ENCODE data around the gene RPL41. TPM values are rescaled to one million over a fixed set of nuclear protein-coding genes. Genes with fewer than 3 reads are reported as not detected.

RPL41 gene
- total RNA-seq, 1 experiment from 2014 or later, result 4,637 TPM

- no peaks in the 10 kb centered on the region for H3K27me3 Mint-ChIP-seq (ENCODE audit: low read depth)
- H3T11ph ChIP-seq (ENCODE audit: low read length), result no peak overlapping the region
- H2BK20ac ChIP-seq (ENCODE audit: low read depth, low read length, poor library complexity, severe bottlenecking), result no peak overlapping the region
- peaks cover 7% of the 10 kb centered on the region; the same call in 1 of the 2 replicates for H3K79me2 ChIP-seq (ENCODE audit: insufficient read depth, low read length)
- peaks cover 19 to 22% of the 10 kb centered on the region in 2 experiments for H3K4me1 Mint-ChIP-seq
- TF ChIP-seq CTCF (conservative IDR thresholded peaks at IDR 0.05), result peak; percentile 27; the same call in 2 of the 3 replicates
- no peak overlapping the region for H2BK5ac ChIP-seq (ENCODE audit: insufficient read length, low read length)
- no peak overlapping the region for H3K4ac ChIP-seq (ENCODE audit: low read depth, low read length)
- H4K20me1 ChIP-seq (ENCODE audit: control insufficient read depth, insufficient read depth, insufficient read length), result no peaks in the 10 kb centered on the region
- H3K27me3 ChIP-seq (ENCODE audit: insufficient read depth, low read length), result no peaks in the 10 kb centered on the region; the same call in 1 of the 2 replicates
- peak overlapping the region; percentile 66 for H3K18ac ChIP-seq (ENCODE audit: insufficient read length, low read depth, low read length)
- no peaks in the 10 kb centered on the region for H3K9me3 ChIP-seq (ENCODE audit: control insufficient read depth, low read depth, low read length)
- no peak overlapping the region for H4K8ac ChIP-seq (replicated peaks; ENCODE audit: insufficient read length, low read depth, low read length)
- no peak overlapping the region for H2BK12ac ChIP-seq (ENCODE audit: insufficient read length, low read depth, low read length)
- H3K4me1 ChIP-seq (ENCODE audit: insufficient read depth, low read length), result 0 out of 2 replicates have a peak, but pooled peaks cover 4% of the 10 kb centered on the region
- no CpG with 5 or more reads among the region's 20 CpGs for WGBS (ENCODE audit: extremely low coverage, insufficient read length, low lambda C conversion rate)
- H3K14ac ChIP-seq (ENCODE audit: insufficient read depth, low read length), result peak overlapping the region; percentile 74
- peak overlapping the region; percentile 0 for H4K91ac ChIP-seq (ENCODE audit: insufficient read length, low read depth, low read length)
- peak overlapping the region; percentile 82 for H3K9ac ChIP-seq (ENCODE audit: extremely low read depth, insufficient read length, low read length)
- H3K79me1 ChIP-seq (ENCODE audit: insufficient read depth, low read depth, low read length, poor library complexity, severe bottlenecking), result no peaks in the 10 kb centered on the region
- peak overlapping the region in 2 of 3 experiments; percentile 39 to 95; a peak in 5 of 7 replicates for H3K27ac Mint-ChIP-seq
- H3K9me3 Mint-ChIP-seq, result peaks cover 3% of the 10 kb centered on the region in 2 experiments; a peak in 4 of 5 replicates
- H3K27ac ChIP-seq (ENCODE audit: insufficient read length, low read depth, low read length), result no peak overlapping the region
- no peak overlapping the region for H4K5ac ChIP-seq (ENCODE audit: insufficient read length, low read depth, low read length)
- peak overlapping the region; percentile 57 for H3K4me2 ChIP-seq (ENCODE audit: insufficient read depth, insufficient read length, low read length)
- H2BK15ac ChIP-seq (ENCODE audit: low read depth, low read length), result no peak overlapping the region
- no peak overlapping the region for H2BK120ac ChIP-seq (ENCODE audit: low read depth, low read length, poor library complexity, severe bottlenecking)
- no peak overlapping the region for H3K56ac ChIP-seq (ENCODE audit: insufficient read length, low read depth, low read length)
- peaks cover 8 to 21% (median 19%) of the 10 kb centered on the region in 3 experiments for H3K36me3 Mint-ChIP-seq (ENCODE audit: insufficient read depth in 1 of 3, low read depth in 3 of 3)
- H3K4me3 Mint-ChIP-seq, result peak overlapping the region; percentile 83 to 93
- no peak overlapping the region for H2AFZ ChIP-seq (ENCODE audit: low read length)
- H3K23ac ChIP-seq (ENCODE audit: insufficient read length, low read depth, low read length), result no peak overlapping the region
- H2AK5ac ChIP-seq (ENCODE audit: insufficient read length, low read length), result no peak overlapping the region
- peaks cover 13% of the 10 kb centered on the region for H3K23me2 ChIP-seq (ENCODE audit: insufficient read length, low read depth, low read length, poor library complexity, severe bottlenecking)
- peak; percentile 75 for DNase-seq
These were observed 35.8 kb upstream of the RPL41 start for GRCh38 chr12:56080556-56081138.
